Endodermal cell (in vitro differentiated cells): Measurements from ENCODE around the gene VPS51. TPM values are rescaled to one million over a fixed set of nuclear protein-coding genes. Genes with fewer than 3 reads are reported as not detected.

Source experiments
- DNase-seq: peaks from one replicate; pipeline ENCODE4 v3.0.0-alpha.2; 2017
- H3K27ac ChIP-seq: 2 replicates; pipeline ENCODE4 v1.5.1; 2013; ENCODE audit warnings: mild to moderate bottlenecking, low read depth, low read length, moderate library complexity
- H3K27me3 ChIP-seq: 2 replicates; pipeline ENCODE4 v1.6.1; 2013; ENCODE audit warnings: mild to moderate bottlenecking, low read length, moderate library complexity; ENCODE audit not compliant: insufficient read depth, control insufficient read depth, poor library complexity, severe bottlenecking
- H3K36me3 ChIP-seq: 2 replicates; pipeline ENCODE4 v1.7.0; 2013; ENCODE audit warnings: mild to moderate bottlenecking, low read length, moderate library complexity; ENCODE audit not compliant: control insufficient read depth, insufficient read depth
- H3K4me1 ChIP-seq: one replicate; pipeline ENCODE4 v1.7.0; 2013; ENCODE audit warnings: low read length; ENCODE audit not compliant: control insufficient read depth, insufficient read depth
- H3K4me3 ChIP-seq: 2 replicates; pipeline ENCODE4 v1.5.1; 2013; ENCODE audit warnings: mild to moderate bottlenecking, low read length, moderate library complexity
- H3K9ac ChIP-seq: 2 replicates; pipeline ENCODE4 v1.6.1; 2013; ENCODE audit warnings: mild to moderate bottlenecking, low read length, moderate library complexity; ENCODE audit not compliant: poor library complexity, severe bottlenecking; ENCODE audit errors: extremely low read depth
- H3K9me3 ChIP-seq: 2 replicates; pipeline ENCODE4 v1.6.1; 2013; ENCODE audit warnings: mild to moderate bottlenecking, low read length, moderate library complexity; ENCODE audit not compliant: control insufficient read depth
- H3K27ac Mint-ChIP-seq: 2 replicates; pipeline ENCODE4 v1.8.0; 2020; ENCODE audit warnings: mixed read lengths
- H3K27me3 Mint-ChIP-seq: 2 replicates; pipeline ENCODE4 v1.8.0; 2021; ENCODE audit warnings: mild to moderate bottlenecking, mixed read lengths; ENCODE audit not compliant: insufficient read depth
- H3K36me3 Mint-ChIP-seq: 2 replicates; pipeline ENCODE4 v1.8.0; 2020; ENCODE audit warnings: low read depth, mixed read lengths
- H3K4me1 Mint-ChIP-seq: 2 replicates; pipeline ENCODE4 v1.8.0; 2020; ENCODE audit warnings: mixed read lengths
- H3K4me3 Mint-ChIP-seq: 2 replicates; pipeline ENCODE4 v1.8.0; 2020; ENCODE audit warnings: mild to moderate bottlenecking, moderate library complexity, mixed read lengths
- H3K9me3 Mint-ChIP-seq: 2 replicates; pipeline ENCODE4 v1.8.0; 2020; ENCODE audit warnings: mild to moderate bottlenecking, mixed read lengths
- WGBS, 2 experiments: methylation state at CpG; one replicate each; pipeline versions ENCODE4 v1.1.5 to v1.1.7; 2013; ENCODE audit warnings: missing lambda C conversion rate in 2 of 2, mixed read lengths in 1 of 2; ENCODE audit not compliant: insufficient coverage in 1 of 2, insufficient read length in 1 of 2; 5-methylcytosine and 5-hydroxymethylcytosine counted together
- total RNA-seq, 2 donors: library from RNA; stranded (reverse); fragmentation: NEBNext Ultra II Directional in 1 of 2; extraction: Animal tissue kit (Norgen Biotek cat#: 25700) in 1 of 2; gene quantifications; 2 replicates in 1 of 2; 3 replicates in 1 of 2; pipeline ENCODE4 v1.2.1, GENCODE V29; 2021
- TF ChIP-seq, protein P1 (sequence below): fragments of 200-600 bp; sonication (generic); conservative IDR thresholded peaks from 2 replicates; pipeline ENCODE4 v1.5.0; 2021; ENCODE audit warnings: antibody characterized with exemption, mild to moderate bottlenecking

Gene VPS51
- total RNA-seq, 2 donors from 2014 or later, result 107 to 113 TPM

DNA sequence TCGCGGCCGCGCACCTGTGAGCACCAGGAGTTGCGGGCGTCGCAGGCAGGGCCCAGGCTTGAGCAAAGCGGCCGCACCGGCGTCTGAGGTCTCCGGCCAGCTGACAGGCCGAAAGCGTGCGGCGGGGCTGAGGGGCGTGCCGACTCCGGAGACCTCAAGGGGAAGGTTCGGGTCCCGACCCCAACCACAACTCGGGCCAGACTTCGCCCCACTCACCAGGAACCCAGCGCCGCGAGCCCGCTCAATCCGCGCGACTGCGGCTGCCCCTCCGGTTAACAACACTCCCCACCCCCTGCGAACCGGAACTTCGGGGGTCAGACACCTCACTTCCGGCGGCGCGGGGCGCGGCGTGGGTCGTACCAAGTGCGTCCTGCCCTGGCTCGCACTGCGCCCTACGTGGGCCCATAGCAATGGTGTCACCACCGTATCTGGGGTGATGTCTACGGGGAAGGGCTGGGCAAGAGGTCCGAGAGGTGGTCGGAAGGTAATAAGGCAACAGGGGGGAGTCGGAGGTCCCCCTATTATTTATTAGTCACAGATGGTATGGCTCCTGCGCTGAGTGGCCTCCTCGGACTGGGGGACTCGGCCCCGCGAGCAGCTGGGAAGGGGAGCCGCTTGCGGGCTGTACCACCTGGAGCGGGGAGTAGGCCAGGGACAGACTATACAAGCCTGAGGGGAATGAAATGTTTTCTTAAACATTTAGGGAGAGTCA lies 38.4 kb downstream of the VPS51 start, which contains the start of gene SYVN1:
Gene SYVN1 (minus strand): TSS at position 280 of the 712 bp plus-strand sequence. CDS start 918 bp downstream, outside the sequence.
- peaks cover 3% of the 10 kb centered on the region for H3K27me3 Mint-ChIP-seq
- H3K4me1 ChIP-seq, result no peaks in the 10 kb centered on the region
- peaks cover 27% of the 10 kb centered on the region for H3K36me3 Mint-ChIP-seq
- H3K27ac ChIP-seq, result peak within 1 kb of the TSS; percentile 99
- H3K9me3 Mint-ChIP-seq, result no peaks in the 10 kb centered on the region
- H3K27me3 ChIP-seq, result no peaks in the 10 kb centered on the region
- H3K36me3 ChIP-seq, result peaks cover 32% of the 10 kb centered on the region
- DNase-seq, result peak; percentile 94
- H3K4me3 Mint-ChIP-seq, result peak within 1 kb of the TSS; percentile 87
- H3K4me1 Mint-ChIP-seq, result peaks cover 19% of the 10 kb centered on the region
- peak within 1 kb of the TSS; percentile 98 for H3K9ac ChIP-seq
- 0 to 1% methylated on average over 20 to 60 of the region's 60 CpGs for WGBS, 2 experiments
- peak within 1 kb of the TSS; percentile 99 for H3K27ac Mint-ChIP-seq
- H3K4me3 ChIP-seq, result peak within 1 kb of the TSS; percentile 94
- no peaks in the 10 kb centered on the region for H3K9me3 ChIP-seq
- TF ChIP-seq, protein P1, sequence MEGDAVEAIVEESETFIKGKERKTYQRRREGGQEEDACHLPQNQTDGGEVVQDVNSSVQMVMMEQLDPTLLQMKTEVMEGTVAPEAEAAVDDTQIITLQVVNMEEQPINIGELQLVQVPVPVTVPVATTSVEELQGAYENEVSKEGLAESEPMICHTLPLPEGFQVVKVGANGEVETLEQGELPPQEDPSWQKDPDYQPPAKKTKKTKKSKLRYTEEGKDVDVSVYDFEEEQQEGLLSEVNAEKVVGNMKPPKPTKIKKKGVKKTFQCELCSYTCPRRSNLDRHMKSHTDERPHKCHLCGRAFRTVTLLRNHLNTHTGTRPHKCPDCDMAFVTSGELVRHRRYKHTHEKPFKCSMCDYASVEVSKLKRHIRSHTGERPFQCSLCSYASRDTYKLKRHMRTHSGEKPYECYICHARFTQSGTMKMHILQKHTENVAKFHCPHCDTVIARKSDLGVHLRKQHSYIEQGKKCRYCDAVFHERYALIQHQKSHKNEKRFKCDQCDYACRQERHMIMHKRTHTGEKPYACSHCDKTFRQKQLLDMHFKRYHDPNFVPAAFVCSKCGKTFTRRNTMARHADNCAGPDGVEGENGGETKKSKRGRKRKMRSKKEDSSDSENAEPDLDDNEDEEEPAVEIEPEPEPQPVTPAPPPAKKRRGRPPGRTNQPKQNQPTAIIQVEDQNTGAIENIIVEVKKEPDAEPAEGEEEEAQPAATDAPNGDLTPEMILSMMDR, result no peak

DNA sequence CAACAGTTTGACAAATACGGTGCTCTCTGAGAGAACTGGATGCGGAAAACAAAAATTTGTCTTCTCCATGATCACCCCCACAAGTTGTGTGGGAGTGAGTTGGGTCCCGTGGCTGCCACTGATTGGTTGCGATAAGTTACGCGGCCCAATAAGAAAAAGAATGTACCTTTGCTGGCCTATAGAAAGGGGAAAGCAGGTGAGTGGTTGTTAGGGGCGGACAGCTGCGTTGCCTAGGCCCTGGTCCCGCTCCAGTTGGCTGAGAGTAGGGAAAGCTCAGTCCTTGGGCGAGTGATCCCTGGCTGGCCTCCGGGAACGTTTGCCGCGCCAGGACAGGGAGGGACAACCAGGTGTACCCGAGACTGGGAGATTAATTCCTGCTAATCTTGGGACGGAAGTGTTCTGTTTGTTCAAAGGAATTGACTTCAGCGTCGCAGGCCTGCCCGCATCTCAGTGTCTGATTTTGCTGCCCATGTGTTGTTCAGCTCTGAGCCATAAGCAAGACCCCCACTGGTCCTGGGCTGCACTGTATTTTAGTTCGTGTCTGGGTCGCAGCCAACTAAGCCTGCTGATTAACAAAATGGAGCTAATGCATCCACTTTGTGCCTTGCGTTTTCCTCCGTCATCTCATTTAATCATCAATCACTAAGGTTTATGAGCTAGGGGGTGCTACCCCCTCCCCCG lies 39.1 kb downstream of the VPS51 start:
- TF ChIP-seq, protein P1, result no peak
- Mint-ChIP-seq H3K36me3 (peaks cover 23% of the 10 kb centered on the region), H3K4me1 (peaks cover 19% of the 10 kb centered on the region), H3K9me3 (no peaks in the 10 kb centered on the region), H3K4me3 (peak overlapping the region; percentile 87), H3K27me3 (peaks cover 3% of the 10 kb centered on the region), H3K27ac (peak overlapping the region; percentile 99)
- Histone ChIP-seq H3K9me3 (no peaks in the 10 kb centered on the region), H3K4me3 (peak overlapping the region; percentile 94), H3K9ac (peak overlapping the region; percentile 98), H3K27ac (peak overlapping the region; percentile 99), H3K36me3 (peaks cover 25% of the 10 kb centered on the region), H3K27me3 (no peaks in the 10 kb centered on the region), H3K4me1 (no peaks in the 10 kb centered on the region)
- DNase-seq, result peak; percentile 98
- WGBS, 2 experiments, result 8 to 10% methylated on average over 16 to 24 of the region's 24 CpGs

DNA sequence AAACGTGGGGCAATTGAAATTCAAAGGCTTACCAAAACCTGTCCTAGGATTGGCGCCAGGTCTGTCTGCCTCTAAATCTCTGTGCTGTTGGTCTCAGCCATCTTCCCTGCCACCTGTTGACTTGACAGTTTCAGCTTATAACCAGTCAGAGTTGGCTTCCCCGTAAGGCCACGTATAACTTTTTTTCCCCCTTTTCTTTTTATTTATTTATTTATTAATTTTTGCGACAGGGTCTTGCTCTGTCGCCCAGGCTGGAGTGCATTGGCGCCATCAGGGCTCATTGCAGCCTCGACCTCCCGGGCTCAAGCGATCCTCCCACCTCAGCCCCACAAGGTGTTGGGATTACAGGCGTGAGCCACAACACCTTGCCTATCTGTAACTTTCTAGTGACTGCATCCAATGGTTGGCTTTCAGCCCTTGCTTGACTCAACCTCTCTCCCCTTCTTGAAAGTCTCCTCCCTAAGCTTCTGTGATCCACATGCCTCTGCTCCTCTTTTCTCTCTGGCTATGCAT lies 39.7 kb downstream of the VPS51 start:
- Mint-ChIP-seq H3K4me1 (peaks cover 19% of the 10 kb centered on the region), H3K27ac (peak overlapping the region; percentile 99), H3K4me3 (peak overlapping the region; percentile 87), H3K9me3 (no peaks in the 10 kb centered on the region), H3K36me3 (peaks cover 19% of the 10 kb centered on the region), H3K27me3 (peaks cover 6% of the 10 kb centered on the region)
- no peaks in the 10 kb centered on the region for H3K9me3 ChIP-seq
- peak overlapping the region; percentile 94 for H3K4me3 ChIP-seq
- peaks cover 24% of the 10 kb centered on the region for H3K36me3 ChIP-seq
- H3K27me3 ChIP-seq, result no peaks in the 10 kb centered on the region
- DNase-seq, result no peak
- TF ChIP-seq, protein P1, result no peak
- H3K4me1 ChIP-seq, result no peaks in the 10 kb centered on the region
- WGBS, 2 experiments, result 71 to 92% methylated on average over 8 to 11 of the region's 11 CpGs
- peak overlapping the region; percentile 98 for H3K9ac ChIP-seq
- H3K27ac ChIP-seq, result peak overlapping the region; percentile 99
